Stimulated activated CD4-positive, alpha-beta T cell treated with anti-CD3 and anti-CD28 coated beads, TNF-alpha, amount 100 ng/mL, for 24 hours (primary cell): ENCODE data around the gene ALDH3B2.
A peak's percentile ranks its signal among the peaks of the same experiment; 100 is the strongest.

Experiments
- DNase-seq, 3 experiments: peaks; one replicate each; pipeline ENCODE4 v3.0.0-alpha.2; 2020; ENCODE audit warnings: low read depth in 3 of 3

Gene ALDH3B2

DNA sequence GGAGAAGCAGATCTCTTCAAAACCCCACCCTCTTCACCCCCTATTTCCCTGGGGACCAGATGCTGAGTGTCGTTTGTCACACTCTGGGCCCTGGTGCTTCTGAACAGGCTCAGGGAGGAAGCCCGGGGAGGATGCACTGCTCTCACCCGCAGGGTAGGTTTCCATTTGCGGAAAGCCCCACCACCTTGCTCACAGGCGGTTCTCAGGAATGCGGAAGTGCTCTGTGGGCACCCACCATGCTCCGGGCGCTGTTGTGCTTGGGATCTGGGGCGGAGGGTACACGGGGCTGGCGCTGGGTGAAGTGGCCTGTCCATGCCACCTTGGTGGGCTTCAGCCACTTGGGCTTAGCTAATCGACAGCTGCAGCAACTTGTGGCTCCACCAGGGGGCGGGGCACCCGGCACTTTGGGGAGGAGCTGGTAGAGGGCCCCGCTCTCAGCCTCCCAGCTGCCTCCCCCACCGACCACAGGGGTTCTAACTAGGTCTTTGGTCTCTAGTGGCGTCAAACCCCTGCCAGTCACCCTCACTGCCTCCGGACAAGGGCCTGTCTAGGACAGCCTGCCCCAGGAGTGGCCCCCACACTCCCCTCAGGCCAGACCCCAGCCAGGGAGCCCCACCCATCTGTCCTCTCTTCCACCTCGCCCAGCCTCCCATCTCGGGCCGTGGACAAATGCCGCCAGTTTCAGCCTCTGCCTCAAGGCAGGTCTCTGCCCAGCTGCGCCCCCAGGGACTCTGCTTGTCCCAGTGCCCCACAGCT, 60.3 kb downstream of the ALDH3B2 start:
- DNase-seq, result peak; percentile 60 to 80 (median 60)

DNA sequence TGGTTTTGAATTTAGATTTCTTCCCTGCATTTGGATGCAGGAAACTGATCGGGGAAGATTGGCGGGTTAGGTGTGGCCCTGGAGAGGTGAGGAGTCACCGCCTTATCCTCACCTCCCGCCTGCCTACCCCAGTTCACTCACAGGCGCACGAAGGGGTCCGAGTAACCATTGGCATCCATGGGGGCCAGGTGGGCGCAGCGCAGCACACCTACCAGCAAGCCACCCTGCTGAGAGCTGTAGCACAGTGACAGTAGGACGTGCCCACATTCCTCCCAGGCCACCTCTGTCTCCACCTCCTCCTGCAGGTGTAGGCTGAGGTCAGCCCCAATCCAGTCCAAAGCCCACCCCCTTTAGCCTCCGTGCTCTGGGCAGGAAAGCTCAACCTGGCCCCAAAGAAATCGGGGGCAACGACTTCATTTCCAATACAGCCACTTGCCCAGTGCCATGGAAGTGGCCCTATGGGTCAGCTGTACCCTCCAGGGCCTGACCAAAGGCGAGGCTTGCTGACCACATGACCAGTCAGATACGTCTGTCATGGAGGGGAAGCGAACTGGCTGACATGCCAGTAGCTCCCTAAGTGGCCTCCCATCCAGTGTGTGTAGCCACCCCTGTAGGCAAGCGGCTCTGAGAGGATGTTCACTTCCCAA, 61.0 kb downstream of the ALDH3B2 start:
- DNase-seq, result no peak

DNA sequence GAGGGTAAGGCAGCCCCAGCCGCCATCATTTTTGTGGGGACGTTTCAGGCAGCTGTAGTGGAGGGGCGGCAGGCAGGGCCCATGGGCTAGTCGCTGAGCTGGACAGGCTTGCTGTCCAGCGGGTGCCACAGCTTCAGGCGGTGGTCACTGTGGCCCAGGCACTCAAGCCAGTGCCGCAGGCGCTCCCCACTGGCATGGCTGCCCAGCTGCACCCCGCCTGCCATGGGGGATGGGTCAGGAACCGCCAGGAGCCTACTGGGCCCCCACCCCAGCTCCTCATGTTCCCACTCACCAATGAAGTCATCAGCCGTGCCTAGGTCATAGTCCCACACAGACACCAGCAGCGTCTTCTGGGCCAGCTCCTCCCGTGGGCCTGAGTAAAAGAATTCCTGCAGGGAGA, 61.7 kb downstream of the ALDH3B2 start:
- no peak for DNase-seq
